ENCODE measurements around the gene SMIM45.
A peak's percentile ranks its signal among the peaks of the same experiment; 100 is the strongest.

The SMIM45 gene

GRCh38 chr22:41947424-41948080 is 4.4 kb upstream of the SMIM45 start:
- H3K27ac ChIP-seq (ENCODE audit: insufficient read length, low read depth, low read length) = no peak overlapping the region
- peaks cover 24 to 48% of the 10 kb centered on the region in 2 experiments for H3K4me1 Mint-ChIP-seq

More at GRCh38 chr22:41947424-41948080, 4.4 kb upstream of the SMIM45 start:
- Histone ChIP-seq H3K9me3 (ENCODE audit: control insufficient read depth, low read depth, low read length) (no peaks in the 10 kb centered on the region), H3T11ph (ENCODE audit: low read length) (no peak overlapping the region), H3K4me1 (ENCODE audit: insufficient read depth, low read length) (peaks cover 3% of the 10 kb centered on the region; the same call in 1 of the 2 replicates), H2BK15ac (ENCODE audit: low read depth, low read length) (no peak overlapping the region), H4K8ac (replicated peaks; ENCODE audit: insufficient read length, low read depth, low read length) (no peak overlapping the region), H3K23ac (ENCODE audit: insufficient read length, low read depth, low read length) (no peak overlapping the region), H2BK12ac (ENCODE audit: insufficient read length, low read depth, low read length) (no peak overlapping the region), H3K27me3 (ENCODE audit: insufficient read depth, low read length) (no peaks in the 10 kb centered on the region), H3K79me2 (ENCODE audit: insufficient read depth, low read length) (no peaks in the 10 kb centered on the region; the same call in 1 of the 2 replicates), H2BK120ac (ENCODE audit: low read depth, low read length, poor library complexity, severe bottlenecking) (no peak overlapping the region), H3K23me2 (ENCODE audit: insufficient read length, low read depth, low read length, poor library complexity, severe bottlenecking) (peaks cover 9% of the 10 kb centered on the region), H4K91ac (ENCODE audit: insufficient read length, low read depth, low read length) (no peak overlapping the region), H3K18ac (ENCODE audit: insufficient read length, low read depth, low read length) (no peak overlapping the region), H2AK5ac (ENCODE audit: insufficient read length, low read length) (no peak overlapping the region), H3K4ac (ENCODE audit: low read depth, low read length) (no peak overlapping the region), H2BK20ac (ENCODE audit: low read depth, low read length, poor library complexity, severe bottlenecking) (no peak overlapping the region), H4K20me1 (ENCODE audit: control insufficient read depth, insufficient read depth, insufficient read length) (no peaks in the 10 kb centered on the region), H3K79me1 (ENCODE audit: insufficient read depth, low read depth, low read length, poor library complexity, severe bottlenecking) (no peaks in the 10 kb centered on the region), H2AFZ (ENCODE audit: low read length) (no peak overlapping the region), H3K14ac (ENCODE audit: insufficient read depth, low read length) (no peak overlapping the region), H2BK5ac (ENCODE audit: insufficient read length, low read length) (no peak overlapping the region), H4K5ac (ENCODE audit: insufficient read length, low read depth, low read length) (no peak overlapping the region), H3K9ac (ENCODE audit: extremely low read depth, insufficient read length, low read length) (no peak overlapping the region), H3K56ac (ENCODE audit: insufficient read length, low read depth, low read length) (no peak overlapping the region), H3K4me2 (ENCODE audit: insufficient read depth, insufficient read length, low read length) (peak overlapping the region; percentile 67)
- peaks cover 25 to 32% (median 30%) of the 10 kb centered on the region in 3 experiments; a peak in 6 of 7 replicates for H3K36me3 Mint-ChIP-seq (ENCODE audit: insufficient read depth in 1 of 3, low read depth in 3 of 3)
- 0 out of 7 replicates have a peak overlapping the region, but pooled peaks of 1 of the 3 experiments have one; percentile 35 for H3K27ac Mint-ChIP-seq
- peak overlapping the region; percentile 81 to 82 for H3K4me3 Mint-ChIP-seq
- H3K27me3 Mint-ChIP-seq (ENCODE audit: low read depth) = peaks cover 1% of the 10 kb centered on the region
- DNase-seq = no peak
- WGBS (ENCODE audit: extremely low coverage, insufficient read length, low lambda C conversion rate) = no CpG with 5 or more reads among the region's 21 CpGs
- TF ChIP-seq CTCF (conservative IDR thresholded peaks at IDR 0.05) = no peak
- no peaks in the 10 kb centered on the region for H3K9me3 Mint-ChIP-seq
